ENCODE results near the gene CHMP4A. TPM values are rescaled to one million over a fixed set of nuclear protein-coding genes. Genes with fewer than 3 reads are reported as not detected.

CHMP4A gene
- total and polyA plus RNA-seq, 2 of the 13 experiments (the other 11 are each of a cell fraction or from before 2014, with no cell fraction given) = 83.6 to 113 TPM

- no peak for TF ChIP-seq RERE (CRISPR knock-in tag; IDR thresholded peaks at IDR 0.05; ENCODE audit: low read depth)
- 0 out of 2 replicates have a peak, but pooled peaks have one; percentile 31 for TF ChIP-seq ZBTB2 (CRISPR knock-in tag; IDR thresholded peaks at IDR 0.05; ENCODE audit: low read depth)
- no peak for TF ChIP-seq ZNF770 (CRISPR knock-in tag; IDR thresholded peaks at IDR 0.05)
- no peak for TF ChIP-seq XBP1 (CRISPR knock-in tag; IDR thresholded peaks at IDR 0.05)
- TF ChIP-seq USF2 (IDR thresholded peaks at IDR 0.05; ENCODE audit: low read depth, low read length) = no peak
- TF ChIP-seq USF2 (CRISPR knock-in tag; IDR thresholded peaks at IDR 0.05; ENCODE audit: borderline replicate concordance) = no peak
- no peak for TF ChIP-seq ZNF30 (CRISPR knock-in tag; IDR thresholded peaks at IDR 0.05)
- TF ChIP-seq ZBTB39 (CRISPR knock-in tag; IDR thresholded peaks at IDR 0.05) = 0 out of 2 replicates have a peak, but pooled peaks have one; percentile 18
- 0 out of 2 replicates have a peak, but pooled peaks have one; percentile 66 for TF ChIP-seq ZNF670 (CRISPR knock-in tag; IDR thresholded peaks at IDR 0.05; ENCODE audit: borderline replicate concordance)
- TF ChIP-seq ZNF607 (CRISPR knock-in tag; IDR thresholded peaks at IDR 0.05; ENCODE audit: borderline replicate concordance) = 0 out of 2 replicates have a peak, but pooled peaks have one; percentile 8
- no peak for TF ChIP-seq SP2 (CRISPR knock-in tag; IDR thresholded peaks at IDR 0.05)
- TF ChIP-seq ZBTB34 (CRISPR knock-in tag; IDR thresholded peaks at IDR 0.05) = no peak
These were observed 22.8 kb upstream of the CHMP4A start (continued) for GRCh38 chr14:24235804-24236688.

Data from HepG2 (cell line).